PFSK-1 (cell line): ENCODE measurements around the gene CRYZL1.

Experiments used
- FOXP2 ChIP-seq: optimal IDR thresholded peaks from 2 replicates; pipeline ENCODE3; 2011; ENCODE audit warnings: borderline replicate concordance, control low read depth, inconsistent platforms; ENCODE audit not compliant: insufficient read depth; ENCODE audit errors: extremely low read length, extremely low read depth
- POLR2AphosphoS5 ChIP-seq: IDR thresholded peaks from 2 replicates; pipeline ENCODE4 v1.6.1; 2012; ENCODE audit warnings: low read depth, mild to moderate bottlenecking, control low read depth, low read length, moderate library complexity
- REST ChIP-seq, 2 experiments: IDR thresholded peaks; 2 replicates each; pipeline versions ENCODE4 v1.6.1 to v1.8.0; 2011 to 2012; ENCODE audit warnings: low read depth in 2 of 2, low read length in 2 of 2, control low read depth in 1 of 2, inconsistent platforms in 1 of 2, mild to moderate bottlenecking in 1 of 2, moderate library complexity in 1 of 2; ENCODE audit not compliant: insufficient read depth in 1 of 2
- SIN3A ChIP-seq: IDR thresholded peaks from 2 replicates; pipeline ENCODE4 v1.6.1; 2012; ENCODE audit warnings: mild to moderate bottlenecking, low read length, moderate library complexity, borderline replicate concordance; ENCODE audit not compliant: insufficient read depth
- TAF1 ChIP-seq: IDR thresholded peaks from 2 replicates; pipeline ENCODE4 v1.6.1; 2012; ENCODE audit warnings: low read length, control low read depth, borderline replicate concordance; ENCODE audit not compliant: insufficient read depth

DNA sequence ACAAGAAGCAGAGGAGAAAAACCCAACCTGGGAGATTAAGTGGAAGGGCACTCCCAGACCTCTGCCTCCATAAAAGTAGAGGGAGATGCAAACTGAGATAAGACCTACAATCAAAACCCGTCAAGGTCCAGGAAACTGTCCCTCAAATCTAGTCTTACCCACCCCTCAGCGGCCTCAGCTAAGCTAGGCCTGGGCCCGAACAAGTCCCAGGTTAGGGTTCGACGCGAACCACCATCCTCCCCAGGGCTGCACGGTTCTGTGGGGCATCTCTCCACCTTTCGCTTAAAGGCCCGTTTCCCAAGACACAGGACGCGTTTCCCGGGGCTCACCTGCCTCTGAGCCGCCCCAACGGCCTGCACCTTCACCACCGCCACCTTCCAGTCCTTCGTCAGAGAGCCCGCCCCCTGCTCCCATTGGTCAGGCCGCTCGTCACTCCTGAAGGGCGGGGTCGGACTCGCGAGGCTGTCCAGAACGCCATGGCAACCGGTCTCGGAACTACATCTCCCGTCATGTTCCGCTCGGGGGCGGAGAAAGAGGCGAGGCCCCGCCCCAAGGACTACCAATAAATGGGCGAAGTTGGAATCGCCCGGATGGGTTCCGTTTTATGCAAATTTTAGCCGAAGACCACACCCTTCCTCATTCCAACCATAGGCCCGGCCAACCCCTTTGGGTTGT lies at the start of gene CRYZL1:
- TF ChIP-seq TAF1 (no peak), REST (IDR thresholded peaks at IDR 0.05; ENCODE audit: insufficient read depth in 1 of 2, low read depth in 2 of 2, low read length in 2 of 2) (no peak), SIN3A (no peak), POLR2AphosphoS5 (peak; percentile 55; the same call in 1 of the 2 replicates), FOXP2 (peak; percentile 69)
